ENCODE measurements around the gene RBM38. TPM values are rescaled to one million over a fixed set of nuclear protein-coding genes. Genes with fewer than 3 reads are reported as not detected.
"Not testable (repeated sequence)": the region's sequence is repeated elsewhere in the genome, so short reads cannot be mapped to it uniquely, and the experiment has no call there.

Gene RBM38
- total and polyA plus RNA-seq, 9 of the 15 experiments (the other 6 are each of a cell fraction or from before 2014, with no cell fraction given), result 0.28 to 82.4 (median 33.2) TPM

- intact Hi-C loops (cut with micrococcal nuclease); H2AFZ ChIP-seq (ENCODE audit: low read depth, low read length); H4K20me1 ChIP-seq (replicated peaks; ENCODE audit: control insufficient read depth, insufficient read depth, low read length); H3K9me3 ChIP-seq (replicated peaks; ENCODE audit: control insufficient read depth, insufficient read depth, low read depth, low read length); H3K9me1 ChIP-seq (ENCODE audit: control insufficient read depth, insufficient read depth, low read length); H3K27ac ChIP-seq (ENCODE audit: extremely low read depth, low read depth, low read length); H3K9ac ChIP-seq (ENCODE audit: insufficient read depth in 1 of 2, low read depth in 2 of 2, low read length in 2 of 2); H3K79me2 ChIP-seq (ENCODE audit: control insufficient read depth, insufficient read depth, low read length); CTCF ChIA-PET (ENCODE audit: low intra/inter-chr PET ratio); BruUV-seq (replicated peaks); ATAC-seq; FAIRE-seq; DNase-seq (ENCODE audit: extremely low read depth in 1 of 4, low spot score in 3 of 4); in situ Hi-C loops (cut with MboI); H3K4me3 ChIP-seq; H3K27me3 ChIP-seq (ENCODE audit: control insufficient read depth in 2 of 2, insufficient read depth in 2 of 2, low read length in 2 of 2); H3K36me3 ChIP-seq (ENCODE audit: control insufficient read depth, insufficient read depth, low read length); H3K4me2 ChIP-seq (ENCODE audit: insufficient read depth, low read length): not testable (repeated sequence)
- peaks cover 38 to 44% of the 10 kb centered on the region in 2 experiments for H3K4me1 ChIP-seq (replicated peaks in 1 of 2; ENCODE audit: control insufficient read depth in 2 of 2, insufficient read depth in 2 of 2, low read length in 2 of 2)
- TF ChIP-seq ZNF146 (CRISPR knock-in tag; IDR thresholded peaks at IDR 0.05; ENCODE audit: unreplicated experiment), result peak; percentile 66
- POLR2A ChIA-PET, result interaction anchor here (1.2 to 2.1 kb wide), 4 partner anchors 10 to 27 kb away, joined by 3 to 13 read pairs (median 6); no protein-coding TSS in a partner anchor
- 86% methylated on average over 3 of the region's 4 CpGs for WGBS (ENCODE audit: insufficient coverage, low coverage, missing lambda C conversion rate)
These were observed 28.3 kb downstream of the RBM38 start for GRCh38 chr20:57419479-57419878.

DNA sequence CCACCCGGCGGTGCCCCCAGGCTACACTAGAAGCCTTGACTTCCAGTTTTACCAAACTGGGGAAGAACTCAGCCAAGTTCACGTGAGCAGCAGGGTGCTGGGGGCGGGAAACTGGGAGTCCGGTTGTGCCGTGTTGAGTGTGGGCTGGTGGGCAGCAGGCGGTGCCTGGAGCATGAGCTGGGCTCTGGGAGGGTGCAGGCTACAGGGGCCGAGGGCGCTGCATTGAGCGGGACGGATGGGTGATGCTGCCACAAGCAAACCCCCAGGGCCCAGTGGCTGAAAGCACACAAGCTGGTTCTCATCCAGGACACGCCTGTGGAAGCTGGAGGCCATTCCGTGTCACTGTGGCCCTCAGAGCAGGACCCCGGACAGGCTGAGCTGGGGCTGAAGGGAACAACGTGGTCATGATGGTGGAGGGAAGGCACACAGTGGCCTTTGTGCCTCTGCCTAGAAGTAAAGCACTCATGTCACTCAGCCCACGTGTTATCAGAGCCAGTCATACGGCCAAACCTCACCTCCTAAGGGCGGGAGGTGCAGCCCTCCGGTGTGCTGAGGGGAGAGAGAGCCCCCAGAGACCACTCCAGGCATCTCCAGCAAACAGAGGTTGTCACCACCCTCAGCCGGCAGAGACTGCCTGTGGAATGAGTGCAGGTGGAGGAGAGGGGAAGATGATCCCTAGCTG is 29.5 kb downstream of the RBM38 start:
- Histone ChIP-seq H3K9ac (ENCODE audit: insufficient read depth in 1 of 2, low read depth in 2 of 2, low read length in 2 of 2) (peak overlapping the region; percentile 34 to 89), H3K4me2 (ENCODE audit: insufficient read depth, low read length) (peak overlapping the region; percentile 3; the same call in 1 of the 2 replicates), H3K27me3 (ENCODE audit: control insufficient read depth in 2 of 2, insufficient read depth in 2 of 2, low read length in 2 of 2) (no peaks in the 10 kb centered on the region), H2AFZ (ENCODE audit: low read depth, low read length) (peak overlapping the region; percentile 96), H3K9me3 (replicated peaks; ENCODE audit: control insufficient read depth, insufficient read depth, low read depth, low read length) (no peaks in the 10 kb centered on the region), H3K27ac (ENCODE audit: extremely low read depth, low read depth, low read length) (no peak overlapping the region; the same call in 2 of the 3 replicates), H3K4me3 (no peak overlapping the region), H4K20me1 (replicated peaks; ENCODE audit: control insufficient read depth, insufficient read depth, low read length) (no peaks in the 10 kb centered on the region), H3K36me3 (ENCODE audit: control insufficient read depth, insufficient read depth, low read length) (no peaks in the 10 kb centered on the region), H3K79me2 (ENCODE audit: control insufficient read depth, insufficient read depth, low read length) (no peaks in the 10 kb centered on the region), H3K4me1 (replicated peaks in 1 of 2; ENCODE audit: control insufficient read depth in 2 of 2, insufficient read depth in 2 of 2, low read length in 2 of 2) (peaks cover 34 to 44% of the 10 kb centered on the region in 2 experiments), H3K9me1 (ENCODE audit: control insufficient read depth, insufficient read depth, low read length) (no peaks in the 10 kb centered on the region)
- WGBS (ENCODE audit: insufficient coverage, low coverage, missing lambda C conversion rate), result 41% methylated on average over 18 of the region's 20 CpGs
- ChIA-PET CTCF (ENCODE audit: low intra/inter-chr PET ratio) (no interaction called here), POLR2A (interaction anchor here (0.6 to 1.8 kb wide), 3 partner anchors 11 to 28 kb away, joined by 3 to 4 read pairs (median 3); no protein-coding TSS in a partner anchor)
- no TSS peak for BruUV-seq (replicated peaks)
- intact Hi-C loops (cut with micrococcal nuclease) (loop anchor here (5.0 kb wide), 1 partner anchor 38 kb away; no protein-coding TSS in a partner anchor), in situ Hi-C loops (cut with MboI) (no loop called here)
- ATAC-seq, result peak; percentile 76
- peak; percentile 58 to 74 (median 66) for DNase-seq (ENCODE audit: extremely low read depth in 1 of 4, low spot score in 3 of 4)
- FAIRE-seq, result peak; percentile 77
- TF ChIP-seq, protein P1, sequence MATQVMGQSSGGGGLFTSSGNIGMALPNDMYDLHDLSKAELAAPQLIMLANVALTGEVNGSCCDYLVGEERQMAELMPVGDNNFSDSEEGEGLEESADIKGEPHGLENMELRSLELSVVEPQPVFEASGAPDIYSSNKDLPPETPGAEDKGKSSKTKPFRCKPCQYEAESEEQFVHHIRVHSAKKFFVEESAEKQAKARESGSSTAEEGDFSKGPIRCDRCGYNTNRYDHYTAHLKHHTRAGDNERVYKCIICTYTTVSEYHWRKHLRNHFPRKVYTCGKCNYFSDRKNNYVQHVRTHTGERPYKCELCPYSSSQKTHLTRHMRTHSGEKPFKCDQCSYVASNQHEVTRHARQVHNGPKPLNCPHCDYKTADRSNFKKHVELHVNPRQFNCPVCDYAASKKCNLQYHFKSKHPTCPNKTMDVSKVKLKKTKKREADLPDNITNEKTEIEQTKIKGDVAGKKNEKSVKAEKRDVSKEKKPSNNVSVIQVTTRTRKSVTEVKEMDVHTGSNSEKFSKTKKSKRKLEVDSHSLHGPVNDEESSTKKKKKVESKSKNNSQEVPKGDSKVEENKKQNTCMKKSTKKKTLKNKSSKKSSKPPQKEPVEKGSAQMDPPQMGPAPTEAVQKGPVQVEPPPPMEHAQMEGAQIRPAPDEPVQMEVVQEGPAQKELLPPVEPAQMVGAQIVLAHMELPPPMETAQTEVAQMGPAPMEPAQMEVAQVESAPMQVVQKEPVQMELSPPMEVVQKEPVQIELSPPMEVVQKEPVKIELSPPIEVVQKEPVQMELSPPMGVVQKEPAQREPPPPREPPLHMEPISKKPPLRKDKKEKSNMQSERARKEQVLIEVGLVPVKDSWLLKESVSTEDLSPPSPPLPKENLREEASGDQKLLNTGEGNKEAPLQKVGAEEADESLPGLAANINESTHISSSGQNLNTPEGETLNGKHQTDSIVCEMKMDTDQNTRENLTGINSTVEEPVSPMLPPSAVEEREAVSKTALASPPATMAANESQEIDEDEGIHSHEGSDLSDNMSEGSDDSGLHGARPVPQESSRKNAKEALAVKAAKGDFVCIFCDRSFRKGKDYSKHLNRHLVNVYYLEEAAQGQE (IDR thresholded peaks at IDR 0.05; ENCODE audit: borderline replicate concordance), result no peak
- TF ChIP-seq, protein P1 (CRISPR knock-in tag; IDR thresholded peaks at IDR 0.05; ENCODE audit: low read depth), result no peak
